ENCODE results near the gene NDUFA12. TPM values are rescaled to one million over a fixed set of nuclear protein-coding genes. Genes with fewer than 3 reads are reported as not detected.
"Not testable (repeated sequence)": the region's sequence is repeated elsewhere in the genome, so short reads cannot be mapped to it uniquely, and the experiment has no call there.

The NDUFA12 gene
- total RNA-seq (2014; rRNA removed; shearing (Covaris generic)): 76.2 and 80.2 TPM in 2 replicates

DNA sequence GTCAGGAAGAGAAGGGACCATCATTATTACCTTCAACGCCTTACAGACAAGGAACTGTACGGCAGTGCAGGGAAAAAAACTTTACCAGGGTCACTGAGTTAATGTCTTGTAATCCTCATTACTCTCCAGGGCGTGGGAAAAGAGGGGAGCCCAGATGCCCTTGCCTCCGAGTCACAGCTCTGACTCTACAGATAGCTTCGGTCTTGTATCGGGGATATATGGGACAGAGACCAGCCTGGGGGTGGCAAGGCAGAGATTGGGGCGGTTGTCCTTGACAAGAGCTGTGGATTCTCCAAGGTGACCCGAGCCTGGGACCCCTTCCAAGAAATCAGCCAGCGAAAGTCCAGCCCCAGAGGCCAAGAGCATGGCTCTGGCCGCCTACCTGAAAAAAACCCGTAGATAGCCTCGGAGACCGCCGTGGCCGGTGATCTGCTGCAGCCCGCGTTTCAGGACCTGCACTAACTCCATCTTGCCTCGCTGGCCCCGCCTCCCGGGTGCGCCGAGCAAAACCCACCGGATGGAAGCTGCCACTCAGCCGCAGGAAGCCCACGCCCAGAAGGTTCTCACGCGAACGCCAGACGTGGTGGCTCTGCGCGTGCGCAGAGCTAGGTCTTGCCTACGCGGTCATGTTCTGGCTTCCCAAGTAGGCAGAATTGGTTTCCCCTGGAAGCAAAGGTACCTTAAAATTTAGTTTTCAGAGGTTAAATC lies at the start of gene NDUFA12:
NDUFA12 (minus strand) TSS at position 485 of the 708 bp plus-strand sequence; CDS start at position 468, 17 bp downstream.
- peak; percentile 97 for DNase-seq (ENCODE audit: low spot score)

GRCh38 chr12:95051241-95051640 lies 47.7 kb upstream of the NDUFA12 start:
- no peak for DNase-seq (ENCODE audit: low spot score)

- DNase-seq (ENCODE audit: low spot score): no peak
These were observed 34.4 kb upstream of the NDUFA12 start for GRCh38 chr12:95037906-95038305.

DNA sequence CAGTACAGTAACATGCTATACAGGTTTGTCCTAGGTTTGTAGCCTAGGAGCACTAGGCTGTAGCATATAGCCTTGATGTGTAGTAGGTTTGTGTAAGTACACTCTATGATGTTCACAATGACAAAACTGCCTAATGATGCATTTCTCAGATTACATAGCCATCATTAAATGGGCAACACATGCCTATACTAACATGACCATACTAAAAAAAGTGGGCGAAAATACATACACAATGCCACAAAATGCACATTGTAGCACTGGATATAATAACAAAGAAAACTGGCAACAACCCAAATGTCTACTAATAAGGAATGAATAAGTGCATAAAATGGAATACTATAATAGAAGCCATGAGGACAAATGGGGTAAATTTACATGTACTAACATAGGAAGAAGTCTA lies 31.3 kb upstream of the NDUFA12 start:
- no peak for DNase-seq (ENCODE audit: low spot score)

DNA sequence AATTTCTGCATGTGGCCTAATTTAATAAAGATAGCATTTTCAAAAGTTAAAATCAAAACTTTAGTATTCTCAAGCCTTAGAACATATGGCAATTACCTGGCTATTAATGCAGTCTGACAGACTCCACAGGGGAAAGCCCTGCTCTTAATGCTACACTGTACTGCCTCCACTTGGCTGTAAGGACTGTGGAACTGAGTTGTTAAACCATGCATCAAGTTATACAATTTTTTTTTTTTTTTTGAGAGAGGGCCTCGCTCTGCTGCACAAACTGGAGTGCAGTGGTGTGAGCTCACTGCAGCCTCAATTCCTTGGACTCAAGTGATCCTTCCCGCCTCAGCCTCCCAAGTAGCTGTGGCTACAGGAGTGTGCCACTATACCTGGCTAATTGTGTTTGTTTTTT lies 19.0 kb upstream of the NDUFA12 start:
- DNase-seq (ENCODE audit: low spot score): no peak

- DNase-seq (ENCODE audit: low spot score): no peak
These were observed 14.0 kb upstream of the NDUFA12 start for GRCh38 chr12:95017482-95017881.

DNA sequence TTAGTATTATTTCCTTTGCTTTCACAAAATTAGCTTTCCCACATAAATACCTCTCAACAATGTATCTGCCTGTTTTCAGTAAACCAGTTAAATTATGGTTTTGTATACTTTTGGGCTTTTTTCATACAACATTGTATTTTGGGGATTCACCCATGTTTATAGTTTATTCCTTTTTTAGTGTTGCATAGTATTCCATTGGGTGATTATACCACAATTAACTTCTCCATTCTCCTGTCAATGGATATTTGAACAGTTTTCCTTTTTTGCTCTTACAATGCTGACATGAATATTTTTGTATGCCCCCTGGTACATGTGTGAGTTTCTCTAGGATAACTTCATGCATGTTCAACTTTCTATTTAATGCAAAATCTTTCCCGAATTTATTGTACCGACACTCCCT lies 12.6 kb upstream of the NDUFA12 start:
- DNase-seq (ENCODE audit: low spot score): no peak

DNA sequence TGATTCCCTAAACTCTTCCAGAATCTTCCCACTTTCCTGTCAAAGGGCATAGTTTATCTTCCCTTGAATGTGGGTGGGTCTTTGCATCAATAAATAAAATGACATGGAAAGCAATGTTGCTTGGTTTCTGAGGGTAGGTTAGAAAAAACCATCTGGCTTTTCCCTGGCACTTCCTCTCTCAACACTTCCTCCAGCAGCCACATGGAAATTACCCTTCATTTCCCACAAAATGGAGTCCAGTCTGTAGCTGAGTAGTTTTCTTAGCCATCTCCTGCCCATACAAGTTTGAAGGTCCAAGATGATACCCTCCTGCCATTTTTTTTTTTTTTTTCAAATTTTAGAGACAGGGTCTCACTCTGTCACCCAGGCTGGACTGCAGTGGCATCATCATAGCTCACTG lies 11.1 kb upstream of the NDUFA12 start:
- DNase-seq (ENCODE audit: low spot score): no peak

GRCh38 chr12:95006206-95006605 lies 2.7 kb upstream of the NDUFA12 start:
- no peak for DNase-seq (ENCODE audit: low spot score)

DNA sequence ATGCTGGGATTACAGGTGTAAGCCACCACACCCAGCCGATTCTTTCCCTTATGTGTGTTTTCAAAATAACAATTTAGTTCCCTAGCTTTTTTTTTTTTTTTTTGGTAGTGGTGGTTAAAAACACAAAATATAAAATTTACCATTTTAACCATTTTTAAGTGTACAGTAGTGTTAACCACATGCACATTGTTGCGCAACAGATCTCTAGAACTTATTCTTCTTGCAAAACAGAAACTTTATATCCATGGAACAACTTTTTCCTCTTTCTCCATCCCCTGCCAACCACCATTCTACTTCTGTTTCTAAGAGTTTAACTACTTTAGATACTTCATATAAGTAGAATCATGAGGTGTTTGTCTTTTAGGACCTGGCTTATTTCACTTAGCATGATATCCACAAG lies 1.1 kb upstream of the NDUFA12 start:
- DNase-seq (ENCODE audit: low spot score): no peak

DNA sequence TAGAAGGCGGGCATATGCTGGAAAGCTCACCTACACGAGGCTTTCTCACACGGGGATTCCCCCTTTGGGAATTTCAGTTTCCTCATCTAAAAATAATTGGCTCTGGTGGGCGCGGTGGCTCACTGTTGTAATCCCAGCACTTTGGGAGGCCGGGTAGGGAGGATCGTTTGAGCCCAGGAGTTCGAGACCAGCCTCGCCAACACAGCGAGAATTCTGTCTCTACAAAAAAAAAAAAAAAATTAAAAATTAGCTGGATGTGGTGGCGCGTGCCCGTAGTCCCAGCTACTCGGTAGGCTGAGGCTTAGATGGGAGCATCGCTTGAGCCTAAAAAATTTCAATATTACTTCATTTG lies 400 bp upstream of the NDUFA12 start:
- no peak for DNase-seq (ENCODE audit: low spot score)

GRCh38 chr12:95002754-95003153 lies 743 bp downstream of the NDUFA12 start:
- DNase-seq (ENCODE audit: low spot score): no peak

GRCh38 chr12:94998326-94998725 lies 5.2 kb downstream of the NDUFA12 start:
- DNase-seq (ENCODE audit: low spot score): no peak

DNA sequence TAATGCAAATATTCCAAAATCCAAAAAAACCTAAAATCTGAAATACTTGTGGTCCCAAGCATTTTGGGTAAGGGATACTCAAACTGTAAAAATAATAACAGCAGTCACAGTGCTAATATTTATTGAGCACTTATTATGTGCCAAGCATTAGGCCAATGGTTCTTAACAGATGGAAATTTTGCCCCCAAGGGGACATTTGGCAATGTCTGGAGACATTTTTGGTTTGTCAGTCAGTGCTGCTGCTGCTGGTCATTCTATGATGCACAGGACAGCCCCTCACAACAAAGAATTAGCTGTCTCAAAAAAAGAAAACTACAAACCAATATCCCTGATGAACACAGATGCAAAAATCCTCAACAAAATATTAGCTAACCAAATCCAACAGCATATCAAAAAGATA lies 5.8 kb downstream of the NDUFA12 start:
- no peak for DNase-seq (ENCODE audit: low spot score)

- no peak for DNase-seq (ENCODE audit: low spot score)
These were observed 6.4 kb downstream of the NDUFA12 start for GRCh38 chr12:94997061-94997460.

DNA sequence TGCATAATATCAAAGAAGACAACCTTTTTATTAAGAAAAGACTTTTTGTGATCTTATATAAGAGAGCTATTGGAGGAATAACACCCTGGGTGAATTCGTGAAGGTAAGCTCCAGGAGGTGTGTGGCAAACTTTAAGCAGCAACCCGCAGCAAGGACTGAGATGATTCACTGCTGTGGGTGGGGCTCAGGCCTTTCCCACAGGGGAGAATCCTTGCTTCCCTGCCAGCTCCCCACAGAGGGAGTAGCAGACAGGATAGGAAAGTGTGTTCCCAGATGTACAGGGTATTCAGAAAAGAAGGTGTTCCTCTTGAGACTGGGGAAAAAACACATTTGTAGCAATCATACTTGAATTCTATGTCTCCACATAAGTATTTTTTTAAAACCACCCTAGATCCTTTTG lies 9.2 kb downstream of the NDUFA12 start:
- peak; percentile 8 for DNase-seq (ENCODE audit: low spot score)

DNA sequence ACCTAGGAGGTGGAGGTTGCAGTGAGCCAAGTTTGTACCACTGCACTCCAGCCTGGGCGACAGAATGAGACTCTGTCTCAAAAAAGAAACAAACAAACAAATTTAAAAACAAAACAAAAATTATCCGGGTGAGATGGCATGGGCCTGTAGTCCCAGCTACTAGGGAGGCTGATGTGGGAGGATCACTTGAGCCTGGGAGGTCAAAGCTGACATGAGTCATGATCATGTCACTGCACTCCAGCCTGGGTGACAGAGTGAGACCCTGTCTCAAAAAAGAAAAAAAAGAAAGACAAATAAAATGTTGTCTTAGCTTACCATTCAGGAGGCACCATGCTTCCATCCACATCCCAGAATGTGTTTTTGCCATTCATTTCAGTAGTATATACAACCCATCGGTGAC lies 9.6 kb downstream of the NDUFA12 start:
- not testable (repeated sequence) for DNase-seq (ENCODE audit: low spot score)

DNA sequence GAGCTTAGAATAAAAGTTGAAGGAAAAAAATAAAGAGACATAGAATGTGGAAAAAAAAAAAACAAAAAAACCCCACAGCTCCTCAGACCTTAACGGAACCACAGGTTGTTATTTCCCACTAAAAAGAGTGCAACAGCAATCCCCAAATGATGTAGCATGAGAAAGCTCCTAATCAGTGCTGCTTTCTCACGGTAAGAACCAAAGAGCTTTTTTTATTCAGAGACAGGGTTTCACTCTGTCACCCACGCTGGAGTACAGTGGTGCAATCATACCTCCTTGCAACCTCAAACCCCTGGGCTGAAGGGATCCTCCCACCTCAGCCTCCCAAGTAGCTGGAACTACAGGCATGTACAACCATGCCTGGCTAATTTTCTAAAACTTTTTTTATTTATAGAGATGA lies 13.3 kb downstream of the NDUFA12 start:
- DNase-seq (ENCODE audit: low spot score): no peak

GRCh38 chr12:94988471-94988870 lies 15.0 kb downstream of the NDUFA12 start:
- DNase-seq (ENCODE audit: low spot score): no peak

DNA sequence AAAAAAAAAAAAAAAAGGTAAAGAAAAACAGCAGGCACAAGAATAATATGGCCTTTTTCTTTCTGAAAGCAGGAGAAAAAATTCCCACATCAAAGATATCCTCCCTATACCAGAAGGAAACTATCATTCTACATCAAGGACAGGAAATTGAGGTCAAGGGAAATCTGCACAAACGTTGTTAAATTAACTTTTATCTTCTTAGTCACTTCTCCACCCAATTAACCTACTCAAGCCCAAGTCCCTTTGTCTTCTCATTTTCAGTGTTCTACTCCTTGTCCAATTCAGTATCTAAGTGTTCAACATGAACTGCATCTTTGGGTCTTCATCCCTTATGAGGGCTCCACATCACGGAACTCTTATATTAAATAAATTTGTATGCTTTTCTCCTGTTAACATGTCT lies 15.7 kb downstream of the NDUFA12 start:
- no peak for DNase-seq (ENCODE audit: low spot score)

GRCh38 chr12:94987076-94987669 lies 16.3 kb downstream of the NDUFA12 start:
- no peak for DNase-seq (ENCODE audit: low spot score)

DNA sequence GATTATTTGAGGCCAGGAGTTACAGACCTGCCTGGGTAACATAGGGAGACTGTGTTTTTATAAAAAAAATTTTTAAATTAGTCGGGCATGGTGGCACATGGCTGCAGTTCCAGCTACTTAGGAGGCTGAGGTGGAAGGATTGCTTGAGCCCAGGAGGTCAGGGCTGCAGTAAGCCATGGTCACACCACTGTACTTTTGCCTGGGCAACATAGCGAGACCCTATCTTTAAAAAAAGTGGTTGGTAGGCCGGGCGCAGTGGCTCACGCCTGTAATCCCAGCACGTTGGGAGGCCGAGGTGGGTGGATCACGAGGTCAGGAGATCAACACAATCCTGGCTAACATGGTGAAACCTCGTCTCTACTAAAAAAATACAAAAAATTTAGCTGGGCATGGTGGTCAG lies 18.4 kb downstream of the NDUFA12 start:
- not testable (repeated sequence) for DNase-seq (ENCODE audit: low spot score)

- DNase-seq (ENCODE audit: low spot score): no peak
These were observed 20.2 kb downstream of the NDUFA12 start for GRCh38 chr12:94983321-94983720.

DNA sequence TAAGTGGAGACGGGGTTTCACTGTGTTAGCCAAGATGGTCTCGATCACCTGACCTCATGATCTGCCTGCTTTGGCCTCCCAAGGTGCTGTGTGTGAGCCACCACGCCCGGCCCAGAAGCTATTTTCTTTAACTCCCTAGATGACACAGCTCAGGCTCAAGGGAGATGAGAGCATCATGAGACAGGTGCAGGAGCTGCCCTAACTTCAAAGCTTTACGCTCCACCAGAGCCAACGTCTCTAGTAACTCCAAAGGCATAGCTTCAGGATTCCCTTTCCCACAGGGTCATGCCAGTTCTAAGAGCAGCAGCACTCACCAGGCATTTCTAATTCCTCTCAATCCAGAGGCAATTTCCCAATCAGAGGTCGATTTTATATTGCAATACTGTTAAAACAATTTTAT lies 21.0 kb downstream of the NDUFA12 start:
- DNase-seq (ENCODE audit: low spot score): no peak

All from HT-29 (cell line).